Activated CD4-positive, alpha-beta T cell treated with anti-CD3 and anti-CD28 coated beads, Interleukin-2, amount 10 ng/mL, durations not matched to agents 7 days and 5 days (primary cell): Measurements from ENCODE around the gene APOBEC3F. TPM values are rescaled to one million over a fixed set of nuclear protein-coding genes. Genes with fewer than 3 reads are reported as not detected.
"Not testable (repeated sequence)": the region's sequence is repeated elsewhere in the genome, so short reads cannot be mapped to it uniquely, and the experiment has no call there.

Source experiments
- CTCF ChIA-PET: fragments of 350-600 bp; sonication (Branson Sonifier 250); formaldehyde crosslinking; loops from one replicate; lab custom pipeline; 2021; ENCODE audit warnings: antibody characterized with exemption; lab: Charles Lee
- POLR2A ChIA-PET: fragments of 350-600 bp; sonication (Branson Sonifier 250); formaldehyde crosslinking; loops from one replicate; lab custom pipeline; 2021; ENCODE audit warnings: antibody characterized with exemption; lab: Charles Lee
- DNase-seq: peaks from one replicate; pipeline ENCODE4 v3.0.0-alpha.2; 2020
- H3K27ac Mint-ChIP-seq: one replicate; pipeline ENCODE4 v1.8.0; 2021; ENCODE audit warnings: mild to moderate bottlenecking, moderate library complexity, mixed read lengths
- H3K27me3 Mint-ChIP-seq: one replicate; pipeline ENCODE4 v1.8.0; 2021; ENCODE audit warnings: mixed read lengths
- H3K36me3 Mint-ChIP-seq: one replicate; pipeline ENCODE4 v1.8.0; 2021; ENCODE audit warnings: low read depth, mixed read lengths
- H3K4me1 Mint-ChIP-seq: one replicate; pipeline ENCODE4 v1.8.0; 2021; ENCODE audit warnings: mixed read lengths
- H3K4me3 Mint-ChIP-seq: one replicate; pipeline ENCODE4 v1.8.0; 2021; ENCODE audit warnings: mild to moderate bottlenecking, moderate library complexity, mixed read lengths
- H3K9me3 Mint-ChIP-seq: one replicate; pipeline ENCODE4 v1.8.0; 2021; ENCODE audit warnings: mixed read lengths
- total RNA-seq, 2 experiments: library from RNA; stranded (reverse); gene quantifications; one replicate each; pipeline ENCODE4 v1.2.3, GENCODE V29; 2021

The APOBEC3F gene
- total RNA-seq, 2 experiments from 2014 or later = 27.9 to 33.8 TPM

GRCh38 chr22:39063904-39064303 lies 23.2 kb downstream of the APOBEC3F start:
- H3K9me3 Mint-ChIP-seq, H3K27ac Mint-ChIP-seq, DNase-seq, H3K4me1 Mint-ChIP-seq, POLR2A ChIA-PET, H3K4me3 Mint-ChIP-seq, H3K36me3 Mint-ChIP-seq, CTCF ChIA-PET, H3K27me3 Mint-ChIP-seq: not testable (repeated sequence)

- H3K27me3 Mint-ChIP-seq, H3K4me1 Mint-ChIP-seq, POLR2A ChIA-PET, H3K36me3 Mint-ChIP-seq, CTCF ChIA-PET, H3K27ac Mint-ChIP-seq, H3K4me3 Mint-ChIP-seq, DNase-seq, H3K9me3 Mint-ChIP-seq: not testable (repeated sequence)
Measured at GRCh38 chr22:39066442-39067276, 26.0 kb downstream of the APOBEC3F start.

- ChIA-PET POLR2A (no interaction called here), CTCF (no interaction called here)
- Mint-ChIP-seq H3K27ac (no peak overlapping the region), H3K9me3 (no peaks in the 10 kb centered on the region), H3K4me1 (peaks cover 3% of the 10 kb centered on the region), H3K27me3 (peaks cover 4% of the 10 kb centered on the region), H3K36me3 (no peaks in the 10 kb centered on the region), H3K4me3 (no peak overlapping the region)
- DNase-seq = no peak
Measured at GRCh38 chr22:39068033-39068785, 27.5 kb downstream of the APOBEC3F start.

DNA sequence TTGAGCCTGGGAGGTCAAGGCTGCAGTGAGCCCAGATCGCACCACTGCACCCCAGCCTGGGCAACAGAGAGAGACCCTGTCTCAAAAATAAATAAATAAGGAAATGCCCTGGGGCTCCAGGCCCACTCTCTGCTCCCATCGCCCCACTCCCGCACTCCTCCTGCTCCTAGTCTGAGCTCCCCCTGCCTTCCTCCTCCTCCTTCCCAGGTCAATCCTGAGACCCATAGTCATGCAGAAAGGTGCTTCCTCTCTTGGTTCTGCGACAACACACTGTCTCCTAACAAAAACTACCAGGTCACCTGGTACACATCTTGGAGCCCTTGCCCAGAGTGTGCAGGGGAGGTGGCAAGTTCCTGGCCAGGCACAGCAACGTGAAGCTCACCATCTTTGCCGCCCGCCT lies 29.5 kb downstream of the APOBEC3F start:
- Mint-ChIP-seq H3K36me3 (no peaks in the 10 kb centered on the region), H3K4me1 (peaks cover 6% of the 10 kb centered on the region), H3K27ac (no peak overlapping the region), H3K9me3 (no peaks in the 10 kb centered on the region), H3K27me3 (peaks cover 4% of the 10 kb centered on the region), H3K4me3 (no peak overlapping the region)
- ChIA-PET CTCF (interaction anchor here (0.6 to 1.0 kb wide), 3 partner anchors 8 to 73 kb away, joined by 3 read pairs; no protein-coding TSS in a partner anchor), POLR2A (no interaction called here)
- DNase-seq = no peak

- POLR2A ChIA-PET, CTCF ChIA-PET, H3K36me3 Mint-ChIP-seq, H3K4me3 Mint-ChIP-seq, H3K27ac Mint-ChIP-seq, DNase-seq, H3K27me3 Mint-ChIP-seq, H3K9me3 Mint-ChIP-seq: not testable (repeated sequence)
- H3K4me1 Mint-ChIP-seq = peaks cover 15% of the 10 kb centered on the region
Measured at GRCh38 chr22:39072581-39072981, 31.9 kb downstream of the APOBEC3F start.

DNA sequence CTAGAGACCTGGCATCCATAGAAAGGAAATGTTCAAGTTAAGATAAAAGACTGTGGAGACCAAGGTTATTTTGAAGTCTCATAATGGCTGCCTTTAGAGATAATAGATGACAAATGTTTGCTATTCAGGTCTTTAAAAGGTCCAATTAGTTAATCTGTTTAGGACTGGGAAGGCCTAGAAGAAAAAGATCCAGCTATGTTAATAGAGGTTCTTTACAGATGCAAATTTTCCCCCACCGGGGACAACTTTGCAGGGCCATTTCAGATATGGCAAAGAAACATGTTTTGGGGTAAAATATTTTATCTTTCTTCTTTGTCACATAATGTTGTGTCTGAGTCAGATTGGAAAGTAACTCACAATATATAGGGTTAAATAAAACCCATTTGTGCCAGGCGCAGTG lies 33.3 kb downstream of the APOBEC3F start:
- POLR2A ChIA-PET = no interaction called here
- DNase-seq = no peak
- peaks cover 13% of the 10 kb centered on the region for H3K36me3 Mint-ChIP-seq
- H3K4me3 Mint-ChIP-seq = no peak overlapping the region
- no peaks in the 10 kb centered on the region for H3K9me3 Mint-ChIP-seq
- peaks cover 28% of the 10 kb centered on the region for H3K4me1 Mint-ChIP-seq
- CTCF ChIA-PET = no interaction called here
- H3K27me3 Mint-ChIP-seq = no peaks in the 10 kb centered on the region
- H3K27ac Mint-ChIP-seq = peak overlapping the region; percentile 25

GRCh38 chr22:39076155-39077025 lies 35.7 kb downstream of the APOBEC3F start:
- CTCF ChIA-PET, DNase-seq, POLR2A ChIA-PET, H3K27me3 Mint-ChIP-seq, H3K9me3 Mint-ChIP-seq: not testable (repeated sequence)
- Mint-ChIP-seq H3K4me1 (peaks cover 42% of the 10 kb centered on the region), H3K27ac (peak overlapping the region; percentile 86), H3K36me3 (peaks cover 28% of the 10 kb centered on the region), H3K4me3 (peak overlapping the region; percentile 97)

DNA sequence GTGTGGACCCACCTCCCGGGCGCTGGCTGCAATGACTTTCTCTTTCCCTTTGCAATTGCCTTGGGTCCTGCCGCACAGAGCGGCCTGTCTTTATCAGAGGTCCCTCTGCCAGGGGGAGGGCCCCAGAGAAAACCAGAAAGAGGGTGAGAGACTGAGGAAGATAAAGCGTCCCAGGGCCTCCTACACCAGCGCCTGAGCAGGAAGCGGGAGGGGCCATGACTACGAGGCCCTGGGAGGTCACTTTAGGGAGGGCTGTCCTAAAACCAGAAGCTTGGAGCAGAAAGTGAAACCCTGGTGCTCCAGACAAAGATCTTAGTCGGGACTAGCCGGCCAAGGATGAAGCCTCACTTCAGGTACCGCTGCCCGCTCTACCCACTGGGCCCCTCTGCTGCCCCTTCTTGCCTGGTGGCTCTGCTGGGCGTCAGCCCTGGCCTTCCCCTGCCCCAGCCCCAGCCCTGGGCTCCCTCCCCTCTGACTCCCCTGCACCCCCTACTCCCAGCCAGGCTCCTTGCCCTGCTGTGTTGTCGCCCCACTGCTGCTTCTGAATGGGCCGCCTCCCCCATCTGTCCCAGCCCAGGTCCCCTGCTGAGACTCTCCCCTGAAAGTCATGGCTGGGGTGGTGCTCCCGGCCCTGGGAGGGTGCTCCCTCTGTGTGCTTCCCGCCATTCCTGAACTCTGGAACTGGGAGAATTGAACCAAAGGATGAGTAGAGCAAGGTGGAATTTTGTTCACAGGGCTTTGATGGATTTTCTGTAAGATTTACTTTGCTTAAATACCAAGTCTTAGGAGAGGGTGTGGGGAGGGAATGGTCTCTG lies 36.6 kb downstream of the APOBEC3F start, which contains the start of gene APOBEC3G:
TSS of gene APOBEC3G (plus strand) at position 250 of the 815 bp plus-strand sequence. CDS start at position 337, 87 bp downstream.
- H3K9me3 Mint-ChIP-seq, H3K27me3 Mint-ChIP-seq, CTCF ChIA-PET: not testable (repeated sequence)
- POLR2A ChIA-PET = interaction anchor here (0.7 to 1.9 kb wide), 2 partner anchors 13 to 16 kb away, joined by 3 to 4 read pairs; no protein-coding TSS in a partner anchor
- Mint-ChIP-seq H3K36me3 (peaks cover 36% of the 10 kb centered on the region), H3K4me1 (peaks cover 51% of the 10 kb centered on the region), H3K27ac (peak within 1 kb of the TSS; percentile 92), H3K4me3 (peak within 1 kb of the TSS; percentile 97)
- peak; percentile 73 for DNase-seq

GRCh38 chr22:39077912-39078311 lies 37.2 kb downstream of the APOBEC3F start:
- CTCF ChIA-PET = interaction anchor here (0.7 kb wide), 3 partner anchors 7 to 1273 kb away, joined by 3 to 6 read pairs (median 3); a partner anchor contains a TSS
- H3K36me3 Mint-ChIP-seq = peaks cover 38% of the 10 kb centered on the region

GRCh38 chr22:39078329-39078728 lies 37.7 kb downstream of the APOBEC3F start:
- no peaks in the 10 kb centered on the region for H3K9me3 Mint-ChIP-seq
- ChIA-PET CTCF (interaction anchor here (0.7 kb wide), 3 partner anchors 8 to 1274 kb away, joined by 3 to 6 read pairs (median 3); a partner anchor contains a TSS), POLR2A (interaction anchor here (0.6 to 1.9 kb wide), 3 partner anchors 12 to 25 kb away, joined by 3 to 8 read pairs (median 4); no protein-coding TSS in a partner anchor)
- H3K36me3 Mint-ChIP-seq = peaks cover 38% of the 10 kb centered on the region
- peaks cover 60% of the 10 kb centered on the region for H3K4me1 Mint-ChIP-seq
- no peaks in the 10 kb centered on the region for H3K27me3 Mint-ChIP-seq
- H3K4me3 Mint-ChIP-seq = peak overlapping the region; percentile 97
- peak overlapping the region; percentile 92 for H3K27ac Mint-ChIP-seq
- no peak for DNase-seq

More at GRCh38 chr22:39077912-39078311, 37.2 kb downstream of the APOBEC3F start:
- DNase-seq, H3K9me3 Mint-ChIP-seq, H3K27me3 Mint-ChIP-seq: not testable (repeated sequence)
- POLR2A ChIA-PET = interaction anchor here (0.6 to 1.9 kb wide), 3 partner anchors 13 to 25 kb away, joined by 3 to 8 read pairs (median 4); no protein-coding TSS in a partner anchor
- peak overlapping the region; percentile 92 for H3K27ac Mint-ChIP-seq
- H3K4me1 Mint-ChIP-seq = peaks cover 56% of the 10 kb centered on the region
- peak overlapping the region; percentile 97 for H3K4me3 Mint-ChIP-seq

DNA sequence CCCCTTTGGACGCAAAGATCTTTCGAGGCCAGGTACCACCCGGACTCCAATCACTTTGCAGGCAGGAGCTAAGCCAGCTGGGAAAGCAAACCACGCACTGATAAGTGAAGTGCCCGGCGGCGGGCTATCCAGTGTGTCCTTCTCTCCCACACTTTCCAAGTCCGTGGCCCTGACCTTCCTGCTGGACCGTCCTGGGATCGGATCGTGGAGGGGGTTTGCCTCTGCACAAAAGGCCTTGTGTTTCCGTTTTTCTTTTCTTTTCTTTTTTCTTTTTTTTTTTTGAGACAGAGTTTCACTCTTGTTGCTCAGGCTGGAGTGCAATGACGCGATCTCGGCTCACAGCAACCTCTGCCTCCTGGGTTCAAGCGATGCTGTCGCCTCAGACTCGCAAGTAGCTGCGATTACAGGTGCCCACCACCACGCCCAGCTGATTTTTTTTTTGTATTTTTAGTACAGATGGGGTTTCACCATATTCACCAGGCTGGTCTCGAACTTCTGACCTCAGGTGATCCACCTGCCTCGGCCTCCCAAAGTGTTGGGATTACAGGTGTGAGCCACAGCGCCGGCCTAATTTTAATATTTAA lies 38.5 kb downstream of the APOBEC3F start:
- H3K27ac Mint-ChIP-seq, H3K27me3 Mint-ChIP-seq, DNase-seq, H3K9me3 Mint-ChIP-seq: not testable (repeated sequence)
- POLR2A ChIA-PET = interaction anchor here (1.9 kb wide), 1 partner anchor 11 kb away, joined by 4 read pairs; no protein-coding TSS in a partner anchor
- CTCF ChIA-PET = interaction anchor here (1.2 kb wide), 1 partner anchor 10 kb away, joined by 6 read pairs; no protein-coding TSS in a partner anchor
- Mint-ChIP-seq H3K36me3 (peaks cover 38% of the 10 kb centered on the region), H3K4me1 (peaks cover 60% of the 10 kb centered on the region), H3K4me3 (peak overlapping the region; percentile 97)
